IPS-18c (cell line): Measurements from ENCODE around the gene TPST2.

Experiments used
- H3K4me3 ChIP-seq: 2 replicates; pipeline ENCODE4 v1.7.0; 2013; ENCODE audit warnings: low read depth, mild to moderate bottlenecking, low read length, moderate library complexity; ENCODE audit not compliant: insufficient read depth
- H3K9me3 ChIP-seq: one replicate; pipeline ENCODE4 v1.6.1; 2013; ENCODE audit warnings: mild to moderate bottlenecking, low read length, moderate library complexity; ENCODE audit not compliant: control insufficient read depth, insufficient read depth

Gene TPST2

GRCh38 chr22:26568207-26568706 lies 21.7 kb downstream of the TPST2 start:
- H3K4me3 ChIP-seq: no peak overlapping the region
- H3K9me3 ChIP-seq: no peaks in the 10 kb centered on the region

DNA sequence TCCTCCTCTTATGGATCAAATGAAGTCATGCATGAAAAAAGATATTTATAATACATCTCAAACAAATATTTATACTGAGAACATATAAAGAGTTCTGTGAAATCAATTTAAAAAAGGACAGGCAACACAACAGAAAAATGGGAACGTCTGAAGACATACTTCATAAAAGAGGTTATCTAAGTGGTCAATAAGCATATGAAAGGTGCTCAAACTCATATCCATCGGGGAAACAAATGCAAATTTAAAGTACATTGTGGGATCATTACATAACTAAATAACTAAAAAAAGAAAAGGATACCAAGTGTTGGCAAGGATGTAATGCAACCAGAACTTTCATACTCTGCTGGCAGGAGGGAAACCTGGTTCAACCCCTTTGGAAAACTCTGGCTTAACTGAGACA lies 22.3 kb downstream of the TPST2 start:
- no peak overlapping the region for H3K4me3 ChIP-seq
- H3K9me3 ChIP-seq: no peaks in the 10 kb centered on the region

DNA sequence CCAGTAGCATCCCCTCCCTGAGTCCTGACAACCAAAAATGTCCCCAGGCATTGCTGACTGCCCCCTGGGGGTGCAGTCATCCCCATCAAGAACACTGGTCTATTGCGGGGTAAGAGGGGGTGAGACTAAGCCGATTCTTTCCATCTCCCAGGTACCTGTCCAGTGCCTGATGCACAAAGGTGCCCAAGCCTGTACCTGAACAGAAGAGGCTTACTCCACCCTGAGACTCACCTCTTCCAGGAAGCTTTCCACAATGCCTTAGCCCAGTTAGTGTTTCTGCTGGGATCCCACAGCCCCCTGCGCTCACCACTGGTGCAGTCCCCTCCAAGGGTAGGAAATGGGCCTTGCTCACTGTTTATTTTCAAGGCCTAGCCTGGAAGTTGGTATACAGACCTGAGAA lies 22.9 kb downstream of the TPST2 start:
- Histone ChIP-seq H3K9me3 (no peaks in the 10 kb centered on the region), H3K4me3 (no peak overlapping the region)

DNA sequence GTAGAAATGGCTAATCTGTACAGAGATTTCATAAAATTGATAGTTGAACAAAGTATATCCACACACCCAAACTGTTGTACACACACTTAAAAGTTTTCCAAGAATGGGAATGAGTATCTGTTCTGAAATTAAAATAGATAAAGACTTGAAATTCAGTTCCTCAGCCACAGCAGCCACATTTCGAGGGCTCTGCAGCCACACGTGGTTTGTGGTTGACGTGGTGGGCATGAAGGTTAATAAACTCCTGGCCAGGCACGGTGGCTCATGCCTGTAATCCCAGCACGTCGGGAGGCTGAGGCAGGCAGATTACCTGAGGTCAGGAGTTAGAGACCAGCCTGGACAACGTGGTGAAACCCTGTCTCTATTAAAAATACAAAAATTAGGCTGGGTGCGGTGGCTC lies 24.0 kb downstream of the TPST2 start:
- Histone ChIP-seq H3K4me3 (no peak overlapping the region), H3K9me3 (no peaks in the 10 kb centered on the region)

- no peak overlapping the region for H3K4me3 ChIP-seq
- no peaks in the 10 kb centered on the region for H3K9me3 ChIP-seq
These were observed 24.8 kb downstream of the TPST2 start for GRCh38 chr22:26565181-26565580.

DNA sequence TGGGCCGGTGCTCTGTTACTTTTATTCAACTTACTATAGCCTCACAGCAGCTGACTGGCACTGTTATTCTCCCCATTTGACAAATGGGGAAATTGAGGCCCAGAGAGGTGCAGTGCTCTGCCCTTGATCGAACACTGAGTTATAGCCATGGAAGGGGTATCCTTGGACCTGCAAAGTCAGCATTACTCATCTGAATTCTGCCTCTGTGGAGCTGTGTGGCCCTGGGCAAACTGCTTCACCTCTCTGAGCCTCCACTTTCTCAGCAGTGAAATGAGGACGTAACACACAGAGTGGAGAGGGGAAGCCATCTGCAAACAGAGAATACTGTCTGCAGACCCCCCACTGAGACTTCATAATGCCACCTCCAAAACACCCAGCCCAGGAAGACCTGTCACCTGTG lies 25.3 kb downstream of the TPST2 start:
- Histone ChIP-seq H3K9me3 (no peaks in the 10 kb centered on the region), H3K4me3 (no peak overlapping the region)

DNA sequence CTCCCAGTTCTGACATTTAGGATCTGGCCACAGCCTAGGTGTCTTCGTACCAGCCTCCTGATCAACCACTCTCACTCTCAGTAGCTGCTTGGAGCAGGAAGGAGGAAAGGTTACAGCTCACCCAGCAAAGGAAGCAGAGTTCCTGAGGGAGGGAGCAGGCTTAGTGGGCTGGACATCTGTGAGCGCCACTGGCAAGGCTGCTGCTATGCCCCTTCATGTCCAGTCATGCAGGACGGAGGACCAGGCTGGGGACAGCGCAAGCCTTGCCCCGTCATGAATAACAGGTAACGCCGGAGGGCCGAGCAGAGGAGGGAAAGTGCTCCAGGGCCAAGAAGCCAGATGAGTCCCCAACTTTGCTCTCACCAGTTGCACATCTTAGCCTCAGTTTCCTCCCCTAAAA lies 25.8 kb downstream of the TPST2 start:
- Histone ChIP-seq H3K9me3 (no peaks in the 10 kb centered on the region), H3K4me3 (no peak overlapping the region)

- Histone ChIP-seq H3K9me3 (no peaks in the 10 kb centered on the region), H3K4me3 (no peak overlapping the region)
These were observed 26.9 kb downstream of the TPST2 start for GRCh38 chr22:26563022-26563421.

DNA sequence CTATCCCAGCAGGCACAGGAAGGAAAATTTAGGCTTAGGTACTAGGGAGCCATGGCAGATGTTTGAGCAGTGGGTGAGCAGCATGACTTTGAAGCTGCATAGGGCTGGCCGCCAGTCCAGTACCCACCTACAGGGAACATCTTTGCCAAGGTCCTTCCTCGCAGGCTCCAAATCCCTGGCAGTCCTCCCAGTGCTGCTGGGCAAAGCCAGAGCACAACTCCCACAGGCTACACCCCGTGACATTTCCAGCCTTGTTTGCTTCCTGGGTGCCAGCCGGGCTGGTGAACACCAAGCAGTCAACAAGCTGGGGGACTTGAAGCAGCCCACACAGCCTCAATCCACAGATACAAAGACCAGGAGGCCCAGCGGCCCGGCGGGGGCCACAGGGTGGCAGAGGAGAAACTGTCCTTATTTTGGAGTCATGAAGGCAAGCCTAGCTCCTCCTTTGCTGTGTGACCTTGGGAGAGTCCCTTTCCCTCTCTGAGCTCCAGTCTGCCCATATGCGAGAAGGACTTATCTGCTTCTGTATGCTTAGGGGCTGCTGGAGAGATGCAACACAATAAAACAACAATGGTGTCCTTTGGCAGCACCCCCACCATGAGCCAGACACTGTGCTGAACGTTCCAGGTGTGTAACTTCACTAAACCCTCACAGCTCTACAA lies 28.0 kb downstream of the TPST2 start:
- Histone ChIP-seq H3K9me3 (no peaks in the 10 kb centered on the region), H3K4me3 (no peak overlapping the region)

DNA sequence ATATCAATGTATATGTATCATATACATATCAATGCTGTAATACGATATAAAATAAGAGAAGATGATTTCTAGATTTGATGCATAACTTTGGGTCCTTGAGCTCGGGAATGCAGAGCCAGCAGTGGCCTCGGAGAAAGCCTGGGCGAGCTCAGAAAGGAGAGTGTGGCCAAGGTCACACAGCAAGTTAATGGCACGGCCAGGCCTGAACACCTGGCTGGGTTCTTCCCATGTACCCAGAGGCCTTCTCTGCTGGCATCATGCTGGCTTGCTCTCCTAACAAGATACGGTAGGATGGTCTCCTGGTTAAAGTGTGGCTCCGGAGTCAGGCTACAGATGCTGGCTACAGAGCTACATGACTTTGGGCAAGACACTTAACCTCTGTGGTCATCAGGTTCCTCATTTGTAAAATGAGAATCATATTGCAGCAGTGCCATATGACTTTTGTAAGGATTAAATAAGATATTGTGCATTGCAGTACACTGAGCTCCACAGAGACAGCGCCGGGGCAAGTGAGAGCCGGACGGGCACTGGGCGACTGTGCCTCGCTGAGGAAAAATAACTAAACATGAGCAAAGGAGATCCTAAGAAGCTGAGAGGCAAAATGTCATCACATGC lies 29.9 kb downstream of the TPST2 start:
- Histone ChIP-seq H3K9me3 (no peaks in the 10 kb centered on the region), H3K4me3 (no peak overlapping the region)

DNA sequence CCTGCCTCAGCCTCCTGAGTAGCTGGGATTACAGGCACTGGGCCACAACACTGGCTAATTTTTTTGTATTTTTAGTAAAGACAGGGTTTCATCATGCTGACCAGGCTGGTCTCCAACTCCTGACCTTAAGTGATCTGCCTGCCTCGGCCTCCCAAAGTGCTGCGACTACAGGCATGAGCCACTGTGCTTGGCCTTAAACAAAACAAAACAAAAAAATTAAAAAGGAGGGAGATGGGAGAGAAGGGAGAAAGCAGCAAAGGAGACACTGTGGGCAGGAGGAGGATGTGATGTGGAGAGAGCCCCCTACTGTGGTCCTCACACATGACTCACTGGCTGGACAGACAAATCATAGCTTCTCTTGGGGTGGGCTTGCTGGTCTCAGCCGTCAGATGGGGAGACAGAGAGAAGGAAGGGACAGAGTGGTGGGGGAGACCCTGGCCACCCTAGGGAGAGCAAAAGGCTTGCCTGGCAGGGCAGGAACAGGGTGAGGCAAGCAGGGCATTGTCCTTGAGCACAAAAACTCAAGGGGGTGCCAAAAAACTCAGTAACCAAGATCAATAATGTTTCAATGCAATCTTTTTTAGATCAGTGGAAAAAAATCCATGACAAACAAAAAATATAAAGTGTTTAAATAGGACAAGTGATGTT lies 31.6 kb downstream of the TPST2 start:
- Histone ChIP-seq H3K4me3 (no peak overlapping the region), H3K9me3 (no peaks in the 10 kb centered on the region)

- no peak overlapping the region for H3K4me3 ChIP-seq
- H3K9me3 ChIP-seq: no peaks in the 10 kb centered on the region
These were observed 33.0 kb downstream of the TPST2 start for GRCh38 chr22:26556904-26557303.

DNA sequence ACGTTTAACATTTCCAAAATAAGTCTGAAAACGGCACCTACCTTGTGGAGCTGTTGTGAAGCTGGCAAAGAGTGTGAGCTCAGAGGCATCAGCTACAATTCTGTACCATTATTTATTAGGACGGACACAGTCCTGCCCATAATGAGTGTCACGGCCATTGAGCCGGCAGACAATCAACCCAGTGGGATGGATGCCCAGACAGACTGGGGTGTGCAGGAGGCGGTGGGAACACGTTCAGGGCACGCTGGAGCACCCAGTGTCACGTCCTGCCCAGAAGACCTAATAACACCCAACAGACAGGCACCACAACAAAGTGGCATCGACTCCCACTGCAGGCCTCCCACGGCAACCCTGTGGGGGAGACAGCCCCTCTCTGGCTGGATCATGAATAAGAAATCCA lies 34.5 kb downstream of the TPST2 start:
- H3K9me3 ChIP-seq: no peaks in the 10 kb centered on the region
- 0 out of 2 replicates have a peak overlapping the region, but pooled peaks have one; percentile 11 for H3K4me3 ChIP-seq

DNA sequence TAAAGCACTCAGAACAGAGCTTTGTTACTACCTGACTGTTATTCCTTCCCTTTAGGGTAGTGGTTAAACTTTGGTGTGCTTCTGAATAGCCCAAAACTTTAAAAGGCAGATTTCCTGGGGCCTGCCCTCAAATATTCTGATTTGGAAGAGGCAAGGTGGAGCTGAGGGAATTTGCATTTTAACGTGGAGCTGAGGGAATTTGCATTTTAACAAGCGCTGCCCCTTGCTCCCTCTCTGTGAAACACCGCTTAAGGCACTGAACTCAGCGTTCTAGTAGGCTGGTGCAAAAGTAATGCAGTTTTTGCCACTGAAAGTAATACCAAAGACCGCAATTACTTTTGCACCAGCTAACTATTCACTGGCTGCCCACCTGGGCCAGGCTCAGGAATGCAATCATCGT lies 35.0 kb downstream of the TPST2 start:
- H3K4me3 ChIP-seq: no peak overlapping the region

DNA sequence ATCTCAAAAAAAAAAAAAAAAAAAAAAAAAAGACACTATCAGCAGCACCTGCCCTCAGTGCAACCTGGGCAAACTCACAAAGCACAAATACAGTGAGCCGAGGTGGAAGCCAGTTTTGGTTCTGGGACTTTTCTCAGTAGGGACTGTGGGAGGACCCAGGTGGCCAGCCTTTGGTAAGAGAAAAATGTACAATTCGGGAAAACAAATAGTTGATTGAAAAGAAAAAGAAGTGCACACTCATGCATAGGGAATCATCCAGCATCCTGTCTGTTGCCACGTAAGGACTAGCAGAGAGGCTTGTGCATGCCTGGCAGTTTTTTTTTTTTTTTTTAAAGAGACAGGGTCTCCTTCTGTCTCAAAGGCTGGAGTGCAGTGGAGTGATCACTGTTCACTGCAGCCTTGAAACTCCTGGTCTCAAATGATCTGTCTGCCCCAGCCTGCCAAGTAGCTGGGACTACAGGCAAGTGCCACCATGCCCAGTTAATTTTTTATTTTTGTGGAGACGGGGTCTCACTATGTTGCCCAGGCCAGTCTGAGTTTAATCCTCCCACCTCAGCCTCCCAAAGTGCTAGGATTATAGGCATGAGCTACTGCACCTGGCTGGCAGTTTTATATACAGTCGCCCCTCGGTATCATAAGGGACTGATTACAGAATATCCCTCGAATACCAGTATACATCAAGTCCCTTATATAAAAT lies 36.7 kb downstream of the TPST2 start:
- no peak overlapping the region for H3K4me3 ChIP-seq
- H3K9me3 ChIP-seq: no peaks in the 10 kb centered on the region

More for the DNA sequence above, 35.0 kb downstream of the TPST2 start:
- no peaks in the 10 kb centered on the region for H3K9me3 ChIP-seq

DNA sequence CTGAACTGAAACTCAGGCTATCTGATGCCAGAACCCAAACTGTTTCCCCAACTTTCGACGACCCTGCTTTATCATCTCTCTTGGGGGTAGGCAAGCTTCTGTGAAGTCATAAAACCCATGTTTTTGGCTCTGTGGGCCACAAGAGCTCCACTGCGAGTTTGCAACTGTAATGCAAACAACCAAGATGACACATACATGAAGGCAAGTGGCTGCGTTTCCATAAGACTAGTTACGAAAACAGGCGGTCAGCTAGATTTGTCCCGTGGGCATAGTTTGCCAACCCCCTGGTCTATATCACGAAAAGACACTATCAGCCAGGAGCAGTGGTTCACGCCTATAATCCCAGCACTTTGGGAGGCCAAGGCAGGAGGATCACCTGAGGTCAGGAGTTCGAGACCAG lies 37.5 kb downstream of the TPST2 start:
- H3K4me3 ChIP-seq: no peak overlapping the region
- no peaks in the 10 kb centered on the region for H3K9me3 ChIP-seq

GRCh38 chr22:26551568-26551967 lies 38.4 kb downstream of the TPST2 start:
- no peaks in the 10 kb centered on the region for H3K9me3 ChIP-seq
- H3K4me3 ChIP-seq: no peak overlapping the region
